ENCODE results near the gene PADI2. TPM values are rescaled to one million over a fixed set of nuclear protein-coding genes. Genes with fewer than 3 reads are reported as not detected.

Gene PADI2
- total RNA-seq, 2 experiments from 2014 or later: not detected

Other genes with a start within 250 kb of the PADI2 start
- 1,000 to 10,000 TPM in 1 of 2 experiments, 100 to 1,000 TPM in 1; 907 to 1,003 TPM for gene RNU1-2, start 223.5 kb downstream of the PADI2 start, total RNA-seq
- 10 to 100 TPM; 20.4 to 21.4 TPM for gene CROCC, start 197.5 kb downstream of the PADI2 start, total RNA-seq
- not detected for gene MFAP2, start 138.8 kb downstream of the PADI2 start, total RNA-seq
- 10 to 100 TPM; 41.3 to 46.9 TPM for gene ATP13A2, start 107.5 kb downstream of the PADI2 start, total RNA-seq
- gene SDHB, start 65.4 kb downstream of the PADI2 start, total RNA-seq: 100 to 1,000 TPM; 151 to 155 TPM
- not detected for gene PADI1, start 85.7 kb upstream of the PADI2 start, total RNA-seq
- not detected for gene PADI3, start 129.6 kb upstream of the PADI2 start, total RNA-seq
- gene PADI4, start 188.7 kb upstream of the PADI2 start, total RNA-seq: under 1 TPM; 0.59 to 0.63 TPM